C4-2B (cell line): Measurements from ENCODE around the gene WNT6.

Source experiments
- CTCF ChIP-seq: fragments of 450-650 bp; conservative IDR thresholded peaks from 2 replicates; pipeline ENCODE4 v1.5.1; 2017; ENCODE audit warnings: mild to moderate bottlenecking
- ZFX ChIP-seq: fragments of 450-650 bp; IDR thresholded peaks from 2 replicates; pipeline ENCODE4 v1.6.1; 2017

- TF ChIP-seq CTCF (no peak), ZFX (no peak)
These were observed 46.7 kb upstream of the WNT6 start for GRCh38 chr2:218812861-218813260.
